ENCODE data around the gene NUP88.

The NUP88 gene

GRCh38 chr17:5379351-5380107 lies 39.9 kb downstream of the NUP88 start:
- Mint-ChIP-seq H3K4me3 (no peak overlapping the region), H3K27ac (no peak overlapping the region), H3K36me3 (ENCODE audit: low read depth) (peaks cover 77% of the 10 kb centered on the region), H3K9me3 (no peaks in the 10 kb centered on the region), H3K27me3 (ENCODE audit: low read depth) (no peaks in the 10 kb centered on the region), H3K4me1 (peaks cover 4% of the 10 kb centered on the region)
- TF ChIP-seq CTCF (IDR thresholded peaks at IDR 0.05; ENCODE audit: unreplicated experiment in 3 of 3) = no peak

GRCh38 chr17:5378566-5379207 lies 40.8 kb downstream of the NUP88 start:
- Mint-ChIP-seq H3K27ac (no peak overlapping the region), H3K36me3 (ENCODE audit: low read depth) (peaks cover 75% of the 10 kb centered on the region), H3K27me3 (ENCODE audit: low read depth) (no peaks in the 10 kb centered on the region), H3K9me3 (no peaks in the 10 kb centered on the region), H3K4me3 (no peak overlapping the region), H3K4me1 (peaks cover 4% of the 10 kb centered on the region)
- TF ChIP-seq CTCF (IDR thresholded peaks at IDR 0.05; ENCODE audit: unreplicated experiment in 3 of 3) = no peak

- TF ChIP-seq CTCF (IDR thresholded peaks at IDR 0.05; ENCODE audit: unreplicated experiment in 3 of 3) = no peak
- no peak overlapping the region for H3K27ac Mint-ChIP-seq
- no peak overlapping the region for H3K4me3 Mint-ChIP-seq
- H3K36me3 Mint-ChIP-seq (ENCODE audit: low read depth) = peaks cover 69% of the 10 kb centered on the region
- peaks cover 3% of the 10 kb centered on the region for H3K4me1 Mint-ChIP-seq
- H3K9me3 Mint-ChIP-seq = no peaks in the 10 kb centered on the region
- H3K27me3 Mint-ChIP-seq (ENCODE audit: low read depth) = no peaks in the 10 kb centered on the region
Observed at GRCh38 chr17:5373112-5373511, 46.4 kb downstream of the NUP88 start.

- H3K36me3 Mint-ChIP-seq (ENCODE audit: low read depth) = peaks cover 62% of the 10 kb centered on the region
- no peak overlapping the region for H3K4me3 Mint-ChIP-seq
- TF ChIP-seq CTCF (IDR thresholded peaks at IDR 0.05; ENCODE audit: unreplicated experiment in 3 of 3) = no peak
- no peak overlapping the region for H3K27ac Mint-ChIP-seq
- no peaks in the 10 kb centered on the region for H3K27me3 Mint-ChIP-seq (ENCODE audit: low read depth)
- peaks cover 6% of the 10 kb centered on the region for H3K4me1 Mint-ChIP-seq
- no peaks in the 10 kb centered on the region for H3K9me3 Mint-ChIP-seq
Observed at GRCh38 chr17:5370411-5370810, 49.1 kb downstream of the NUP88 start.

GRCh38 chr17:5365831-5366230 lies 53.6 kb downstream of the NUP88 start:
- TF ChIP-seq CTCF (IDR thresholded peaks at IDR 0.05; ENCODE audit: unreplicated experiment in 3 of 3) = no peak
- Mint-ChIP-seq H3K27me3 (ENCODE audit: low read depth) (no peaks in the 10 kb centered on the region), H3K27ac (no peak overlapping the region), H3K4me3 (no peak overlapping the region), H3K9me3 (no peaks in the 10 kb centered on the region), H3K36me3 (ENCODE audit: low read depth) (peaks cover 64% of the 10 kb centered on the region), H3K4me1 (peaks cover 6% of the 10 kb centered on the region)

- Mint-ChIP-seq H3K4me1 (peaks cover 6% of the 10 kb centered on the region), H3K27me3 (ENCODE audit: low read depth) (no peaks in the 10 kb centered on the region), H3K9me3 (no peaks in the 10 kb centered on the region), H3K4me3 (no peak overlapping the region), H3K27ac (no peak overlapping the region), H3K36me3 (ENCODE audit: low read depth) (peaks cover 64% of the 10 kb centered on the region)
- no peak for TF ChIP-seq CTCF (IDR thresholded peaks at IDR 0.05; ENCODE audit: unreplicated experiment in 3 of 3)
Observed at GRCh38 chr17:5364696-5365095, 54.8 kb downstream of the NUP88 start.
